Measurements from ENCODE around the gene IL1RAPL1.
"Not testable (repeated sequence)": the region's sequence is repeated elsewhere in the genome, so short reads cannot be mapped to it uniquely, and the experiment has no call there.

IL1RAPL1 gene

DNA sequence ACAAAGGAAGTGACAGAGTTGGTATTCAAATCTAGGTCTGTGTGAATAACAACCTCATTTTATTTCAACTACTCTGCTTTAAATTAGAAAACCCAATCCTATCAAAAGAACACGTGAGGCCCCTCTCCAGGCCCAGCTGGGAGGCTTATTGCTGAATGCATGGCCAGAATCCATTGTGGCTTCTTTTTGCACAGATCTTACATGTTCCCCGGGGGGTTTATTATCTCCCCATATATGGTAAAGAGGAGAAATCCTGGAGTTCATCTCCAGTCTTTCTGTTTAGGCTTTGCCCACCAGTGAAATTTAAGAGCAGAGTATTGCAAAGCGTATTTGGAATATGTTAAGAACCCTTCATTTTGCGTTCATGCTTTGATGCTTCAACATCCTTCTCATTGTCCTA is 655.6 kb downstream of the IL1RAPL1 start:
- no peak for DNase-seq (ENCODE audit: low read depth in 2 of 2, low spot score in 1 of 2)

DNA sequence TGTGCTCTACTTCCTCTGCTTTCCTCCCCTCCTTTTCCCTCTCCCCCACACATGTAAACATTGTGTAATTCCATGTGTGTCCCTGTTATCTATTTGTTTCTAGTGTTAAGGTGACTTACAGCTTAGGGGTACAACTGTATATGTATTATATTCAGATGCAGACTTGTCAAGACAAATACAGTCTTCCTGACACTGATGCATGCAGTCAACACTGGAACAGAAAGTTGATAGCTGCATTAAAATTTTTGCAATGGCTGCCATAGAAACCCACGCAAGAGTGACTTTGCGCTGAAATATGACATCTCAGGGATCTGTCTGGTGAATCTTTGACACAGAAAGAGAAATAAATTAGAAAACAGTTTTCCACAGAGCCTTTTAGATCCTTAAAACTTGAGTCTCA is 656.7 kb downstream of the IL1RAPL1 start:
- no peak for DNase-seq (ENCODE audit: low read depth in 2 of 2, low spot score in 1 of 2)

DNA sequence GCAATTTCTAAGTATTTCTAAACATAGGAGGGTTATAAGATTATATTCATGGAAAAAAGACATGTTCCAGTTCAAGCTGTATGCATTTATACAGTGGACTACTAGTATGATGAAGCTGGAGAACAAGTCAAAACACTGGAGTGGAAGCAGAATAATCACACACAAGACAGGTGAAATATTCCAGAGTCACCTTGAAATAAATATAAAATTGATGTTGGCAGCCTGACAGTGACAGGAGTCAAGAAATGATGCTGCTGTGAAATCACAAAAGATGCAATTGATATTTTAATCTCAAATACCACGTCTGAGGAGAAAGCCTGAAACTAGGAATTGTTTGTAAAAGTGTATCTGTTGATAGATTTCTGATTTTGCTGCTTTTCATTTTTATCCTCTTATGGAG is 667.3 kb downstream of the IL1RAPL1 start:
- DNase-seq (ENCODE audit: low read depth in 2 of 2, low spot score in 1 of 2): no peak

DNA sequence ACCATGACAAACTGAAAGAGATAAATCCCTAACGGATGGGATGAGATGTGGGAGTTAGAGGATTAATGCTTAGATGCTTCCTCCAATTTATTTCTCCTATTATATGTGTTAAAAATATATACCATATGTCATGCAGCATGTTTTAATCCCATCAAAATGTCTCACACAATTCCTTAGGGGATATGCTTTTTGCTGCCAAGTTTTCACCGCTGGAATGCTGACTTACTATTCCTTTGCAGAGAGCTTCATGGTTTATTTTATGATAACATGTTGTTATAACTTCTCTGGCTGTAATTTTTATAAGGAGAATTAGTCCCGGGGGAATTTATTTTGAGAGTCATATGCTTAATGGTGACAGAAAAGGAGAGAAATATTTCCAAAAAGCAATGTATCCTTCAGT is 670.3 kb downstream of the IL1RAPL1 start:
- DNase-seq (ENCODE audit: low read depth in 2 of 2, low spot score in 1 of 2): no peak

DNA sequence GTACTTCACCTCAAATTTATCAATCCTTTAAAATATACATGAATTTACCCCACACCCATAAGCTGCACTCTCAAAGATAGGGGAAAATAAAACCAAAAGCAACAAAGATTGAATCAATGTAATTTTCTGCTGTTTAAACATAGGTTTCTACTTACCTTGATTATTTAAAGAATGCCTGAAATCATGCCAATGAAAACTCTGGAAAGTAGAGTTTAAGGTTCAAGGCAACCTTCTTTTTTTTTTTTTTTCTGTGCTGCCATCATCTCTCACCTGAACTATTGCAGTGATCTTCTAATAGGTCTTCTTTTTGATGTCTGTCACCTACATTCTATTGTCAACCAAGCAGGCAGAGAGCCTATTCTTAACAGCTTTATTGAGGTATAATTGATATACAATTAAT is 682.1 kb downstream of the IL1RAPL1 start:
- DNase-seq (ENCODE audit: low read depth in 2 of 2, low spot score in 1 of 2): no peak

DNA sequence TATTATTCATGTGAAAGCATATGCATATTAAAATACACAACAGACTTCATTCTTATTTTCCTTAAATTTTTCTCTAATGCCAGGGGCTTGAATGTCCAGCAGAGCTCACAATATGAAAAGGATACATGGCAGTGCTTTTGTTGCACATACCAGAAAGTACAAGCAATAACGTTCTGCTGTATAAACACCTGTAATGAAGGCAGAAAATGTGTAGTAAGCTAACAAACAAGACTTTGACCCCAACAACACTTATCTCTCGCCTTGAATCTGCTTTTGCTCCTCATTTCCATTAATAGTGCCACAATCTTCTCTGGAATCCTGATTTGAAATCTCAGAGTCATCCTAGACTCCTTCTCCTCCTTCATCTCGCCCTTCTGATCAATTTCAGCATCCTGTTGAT is 687.3 kb downstream of the IL1RAPL1 start:
- DNase-seq (ENCODE audit: low read depth in 2 of 2, low spot score in 1 of 2): no peak

DNA sequence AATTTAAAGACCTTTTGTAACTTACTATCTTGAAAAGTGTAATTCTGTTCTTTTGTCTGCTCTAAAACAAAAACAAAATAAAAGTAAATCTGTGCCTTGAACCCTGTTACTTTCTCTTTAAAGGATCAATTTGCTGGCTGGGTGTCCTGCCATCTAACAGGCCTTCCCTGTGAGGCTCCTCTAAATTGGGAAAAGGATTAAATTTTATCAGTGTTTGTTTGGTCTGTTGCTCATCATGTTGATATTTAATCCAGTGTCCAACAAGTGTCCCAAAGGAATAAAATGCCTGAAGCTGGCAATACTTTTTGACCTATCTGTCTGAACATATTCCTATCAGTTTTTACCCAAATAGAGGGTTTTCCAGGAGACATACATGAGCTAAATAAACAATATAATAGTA is 688.7 kb downstream of the IL1RAPL1 start:
- no peak for DNase-seq (ENCODE audit: low read depth in 2 of 2, low spot score in 1 of 2)

DNA sequence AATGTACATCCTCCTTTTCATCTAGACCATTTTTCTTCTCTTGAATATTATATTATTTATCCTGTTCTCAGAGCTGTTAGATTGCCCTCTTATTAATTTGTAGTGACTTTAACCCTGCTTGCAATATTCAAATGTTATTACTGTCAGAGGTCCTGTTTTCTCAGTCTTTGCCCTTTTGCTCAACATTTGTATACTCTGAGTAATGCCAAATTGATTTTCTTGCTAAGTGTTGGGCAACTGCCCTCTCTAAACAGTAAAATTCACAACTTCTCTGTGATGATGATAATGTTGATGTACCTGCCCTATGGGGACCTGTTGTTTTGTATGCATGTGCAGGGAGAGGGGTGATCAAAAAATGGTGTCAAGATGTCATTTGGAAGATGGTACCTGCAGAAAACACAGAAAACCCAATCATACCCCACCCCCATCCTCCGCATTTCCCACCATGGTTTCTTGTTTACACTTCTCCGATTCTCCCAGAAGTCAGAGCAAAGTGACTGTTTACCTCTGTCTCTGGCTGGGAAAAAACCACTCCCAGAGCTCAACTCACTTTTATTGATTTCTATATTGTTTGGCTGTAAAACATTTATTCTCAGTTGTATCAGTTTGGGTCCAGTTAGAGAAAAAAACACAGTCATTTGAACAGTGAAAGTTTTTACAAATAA is 694.0 kb downstream of the IL1RAPL1 start:
- DNase-seq (ENCODE audit: low read depth in 2 of 2, low spot score in 1 of 2): no peak

DNA sequence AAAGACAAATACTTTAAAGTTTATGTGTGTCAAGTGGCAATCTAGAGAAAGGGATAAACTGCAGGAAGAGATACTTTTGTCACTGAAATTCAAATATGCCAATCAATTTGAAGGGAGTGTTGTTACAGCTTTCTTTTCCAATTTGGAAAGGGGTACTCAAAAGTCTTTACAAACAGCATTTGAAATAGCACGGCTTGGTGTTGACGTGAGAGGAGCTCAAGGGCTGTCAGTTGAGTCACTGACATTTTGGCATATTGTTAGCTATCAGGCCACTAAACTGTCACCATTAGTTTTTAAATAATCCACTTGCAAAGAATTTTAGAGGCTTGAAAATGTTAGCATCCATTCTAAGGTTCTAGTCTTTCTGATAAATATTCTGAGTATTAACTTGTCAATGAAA is 698.4 kb downstream of the IL1RAPL1 start:
- no peak for DNase-seq (ENCODE audit: low read depth in 2 of 2, low spot score in 1 of 2)

DNA sequence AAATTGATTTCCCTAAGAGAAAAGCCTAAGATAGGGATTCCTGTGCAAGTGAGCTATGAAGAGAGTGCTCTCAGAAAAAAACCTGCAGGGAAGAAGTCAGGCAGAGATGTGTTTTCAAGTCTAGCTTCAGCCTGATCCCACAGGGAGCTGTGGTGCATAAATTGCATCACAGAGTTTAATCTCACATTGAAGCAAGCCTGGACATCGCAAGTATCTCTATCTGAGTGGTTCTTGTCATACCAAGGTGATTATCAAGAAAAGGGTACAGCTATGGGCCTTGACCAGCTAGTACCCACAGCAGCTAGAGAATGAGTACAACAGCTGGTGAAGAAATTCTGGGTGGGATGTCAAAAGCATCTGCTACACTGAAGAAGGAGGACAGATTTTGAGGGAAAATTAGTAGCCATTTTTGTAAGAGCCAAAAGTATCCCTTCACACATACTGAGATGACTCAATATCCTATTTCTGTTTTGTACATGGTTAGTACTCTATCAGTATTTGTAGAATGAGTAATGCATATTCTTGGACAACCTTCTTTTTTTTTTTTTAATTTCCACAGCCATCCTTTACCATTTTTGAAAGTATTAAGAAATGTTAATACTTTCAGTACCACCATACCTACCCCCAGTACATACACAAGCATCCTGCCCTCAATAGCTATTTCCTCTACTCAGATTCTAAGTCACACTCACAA is 708.9 kb downstream of the IL1RAPL1 start:
- DNase-seq (ENCODE audit: low read depth in 2 of 2, low spot score in 1 of 2): no peak

DNA sequence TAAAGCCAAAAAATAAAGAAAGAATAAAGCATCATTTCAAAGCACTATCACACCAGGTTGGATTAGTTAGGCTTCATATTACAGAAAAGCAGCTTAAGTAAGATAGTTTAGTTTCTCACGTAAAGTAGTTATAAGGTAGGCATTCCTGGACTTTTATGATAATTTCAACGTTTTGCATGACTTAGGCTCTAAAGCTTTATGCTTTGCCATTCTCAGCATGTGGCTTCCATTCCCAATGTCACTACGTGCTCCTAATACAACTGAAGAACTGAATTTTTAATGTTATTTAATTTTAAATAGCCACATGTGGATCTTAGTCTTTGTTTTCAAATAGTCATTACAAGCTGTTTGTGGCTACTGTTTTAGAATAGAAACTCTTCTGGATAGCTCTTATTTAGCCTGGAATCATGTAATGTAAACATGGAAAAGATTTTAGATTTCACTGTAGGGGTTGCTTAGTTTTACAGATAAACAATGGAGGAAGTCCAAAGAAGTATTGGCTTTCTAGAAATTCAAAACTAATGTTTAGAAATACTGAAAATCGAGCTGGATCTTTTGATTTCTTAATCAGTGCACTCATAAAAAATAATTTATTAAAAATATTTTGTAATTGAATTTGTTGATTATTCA is 710.0 kb downstream of the IL1RAPL1 start:
- DNase-seq (ENCODE audit: low read depth in 2 of 2, low spot score in 1 of 2): no peak

DNA sequence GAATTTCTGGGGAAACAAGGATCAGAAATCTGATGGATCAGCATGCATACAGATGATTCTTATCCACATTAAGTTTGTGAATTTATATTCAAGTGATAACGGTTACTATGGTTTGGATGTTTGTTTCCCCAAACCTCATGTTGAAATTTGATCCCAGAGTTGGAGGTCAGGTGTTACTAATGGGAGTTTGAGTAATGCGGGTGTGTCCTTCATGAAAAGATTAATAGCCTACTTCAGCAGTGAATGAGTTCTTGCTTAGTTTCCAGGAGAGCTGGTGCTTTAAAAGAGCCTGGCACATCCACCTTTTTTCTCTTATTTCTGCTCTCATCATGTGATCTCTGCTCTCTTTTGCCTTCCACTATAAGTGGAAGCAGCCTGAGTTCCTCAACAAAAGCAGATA is 712.4 kb downstream of the IL1RAPL1 start:
- DNase-seq (ENCODE audit: low read depth in 2 of 2, low spot score in 1 of 2): no peak

DNA sequence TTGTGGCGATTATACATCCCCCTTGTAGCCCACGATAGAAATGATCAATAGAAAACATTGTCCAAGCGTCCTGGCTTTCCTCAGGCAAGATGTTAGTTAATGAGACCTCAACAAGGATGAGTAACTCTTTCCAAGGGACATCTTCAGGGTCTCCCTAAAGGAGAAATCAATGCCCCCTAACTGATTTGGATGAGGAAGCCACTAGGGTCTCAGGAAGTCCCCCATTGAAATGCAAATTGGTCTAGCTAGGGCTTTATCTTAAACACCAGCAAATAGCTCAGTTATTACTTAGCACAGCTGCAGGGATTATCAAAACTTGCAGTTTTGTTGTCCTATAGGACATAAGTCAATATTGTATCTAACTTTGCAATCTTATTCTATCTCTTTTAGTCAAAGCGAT is 721.5 kb downstream of the IL1RAPL1 start:
- DNase-seq (ENCODE audit: low read depth in 2 of 2, low spot score in 1 of 2): no peak

DNA sequence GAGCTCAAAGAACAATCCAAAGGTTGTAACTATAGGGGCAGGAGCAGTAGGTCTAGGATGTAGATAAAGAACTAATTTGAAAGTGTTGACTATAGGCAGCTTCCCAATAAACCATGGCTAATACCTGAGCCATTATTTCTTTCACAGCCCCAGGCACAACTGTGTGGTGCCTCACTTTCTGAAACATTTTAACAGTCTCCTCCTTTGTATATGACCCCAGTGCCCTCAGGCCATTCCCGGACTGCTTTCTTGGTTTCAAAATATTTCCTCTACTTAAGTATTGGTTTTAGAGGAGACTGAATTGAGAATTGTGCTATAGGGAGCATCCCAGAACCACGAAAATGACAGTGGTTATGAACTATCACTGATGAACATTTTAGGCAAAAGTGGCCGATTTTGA is 728.7 kb downstream of the IL1RAPL1 start:
- DNase-seq (ENCODE audit: low read depth in 2 of 2, low spot score in 1 of 2): no peak

DNA sequence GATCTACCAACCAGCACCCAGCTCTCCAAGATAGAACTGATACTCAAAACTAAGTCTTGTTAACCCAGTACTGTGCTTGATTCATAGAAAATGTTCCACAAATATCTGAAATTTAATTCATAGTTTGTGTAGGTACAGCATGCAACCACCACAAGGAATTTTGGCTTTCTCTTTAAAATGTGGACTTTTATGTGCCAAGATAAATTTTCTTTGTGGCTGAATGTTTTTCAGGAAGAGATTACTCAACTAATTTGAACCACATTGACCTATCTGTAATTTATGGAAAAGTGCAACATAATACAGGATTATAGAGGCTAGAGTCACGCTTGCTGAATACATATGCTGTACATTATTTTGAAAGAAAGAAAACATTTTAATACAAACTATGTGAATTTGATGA is 730.8 kb downstream of the IL1RAPL1 start:
- no peak for DNase-seq (ENCODE audit: low read depth in 2 of 2, low spot score in 1 of 2)

DNA sequence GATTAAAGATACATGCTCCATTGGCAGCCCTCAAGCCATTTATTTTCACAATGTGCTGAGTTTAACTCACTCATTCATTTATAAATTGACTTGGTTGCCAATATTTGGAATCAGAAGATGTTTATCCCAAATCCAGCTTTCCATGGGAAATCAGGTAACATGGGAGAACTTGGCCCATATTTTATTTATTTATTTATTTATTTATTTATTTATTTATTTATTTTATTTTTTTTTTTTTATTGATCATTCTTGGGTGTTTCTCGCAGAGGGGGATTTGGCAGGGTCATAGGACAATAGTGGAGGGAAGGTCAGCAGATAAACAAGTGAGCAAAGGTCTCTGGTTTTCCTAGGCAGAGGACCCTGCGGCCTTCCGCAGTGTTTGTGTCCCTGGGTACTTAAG is 745.2 kb downstream of the IL1RAPL1 start:
- DNase-seq (ENCODE audit: low read depth in 2 of 2, low spot score in 1 of 2): not testable (repeated sequence)

DNA sequence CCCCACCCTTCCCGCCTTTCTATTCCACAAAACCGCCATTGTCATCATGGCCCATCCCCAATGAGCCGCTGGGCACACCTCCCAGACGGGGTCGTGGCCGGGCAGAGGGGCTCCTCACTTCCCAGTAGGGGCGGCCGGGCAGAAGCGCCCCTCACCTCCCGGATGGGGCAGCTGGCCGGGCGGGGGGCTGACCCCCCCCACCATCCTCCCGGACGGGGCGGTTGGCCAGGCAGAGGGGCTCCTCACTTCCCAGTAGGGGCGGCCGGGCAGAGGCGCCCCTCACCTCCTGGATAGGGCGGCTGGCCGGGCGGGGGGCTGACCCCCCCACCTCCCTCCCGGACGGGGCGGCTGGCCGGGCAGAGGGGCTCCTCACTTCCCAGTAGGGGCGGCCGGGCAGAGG is 745.8 kb downstream of the IL1RAPL1 start:
- DNase-seq (ENCODE audit: low read depth in 2 of 2, low spot score in 1 of 2): not testable (repeated sequence)

DNA sequence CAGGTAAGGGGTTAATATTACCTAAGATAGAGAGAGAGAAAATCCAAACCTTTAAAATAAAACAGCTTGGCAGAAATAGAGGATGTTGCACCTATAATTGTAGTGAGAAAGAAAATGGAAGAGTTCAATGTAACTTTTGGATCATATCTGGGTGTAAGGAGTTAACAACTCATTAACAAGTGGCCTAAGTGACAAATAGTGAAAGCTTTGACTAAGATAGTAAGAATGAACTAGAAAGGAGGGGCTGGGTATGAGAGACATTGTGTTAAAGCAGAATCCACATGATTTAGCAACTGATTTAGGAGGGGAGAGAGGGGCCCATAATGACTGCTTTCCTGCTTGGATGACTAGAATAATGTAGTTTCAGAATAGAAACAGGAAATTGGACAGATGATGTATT is 761.0 kb downstream of the IL1RAPL1 start:
- DNase-seq (ENCODE audit: low read depth in 2 of 2, low spot score in 1 of 2): no peak

DNA sequence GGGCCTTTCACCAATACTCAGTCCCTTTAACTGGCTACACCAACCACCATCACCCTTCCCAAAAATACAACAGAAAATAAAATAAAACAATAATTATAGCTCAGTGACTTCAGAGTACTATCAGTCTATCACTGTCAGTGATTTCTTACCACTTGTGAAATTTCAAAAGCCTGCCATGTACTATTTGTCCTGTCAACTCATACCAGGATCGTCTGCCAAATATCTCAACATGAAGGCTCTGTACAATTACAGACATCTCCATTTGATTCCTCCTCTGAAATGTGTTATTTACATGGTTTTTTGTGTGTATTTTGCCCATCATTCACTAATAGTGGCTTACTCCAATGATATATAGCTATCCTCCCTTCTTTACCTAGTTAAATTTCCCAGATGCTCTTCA is 772.0 kb downstream of the IL1RAPL1 start:
- no peak for DNase-seq (ENCODE audit: low read depth in 2 of 2, low spot score in 1 of 2)

DNA sequence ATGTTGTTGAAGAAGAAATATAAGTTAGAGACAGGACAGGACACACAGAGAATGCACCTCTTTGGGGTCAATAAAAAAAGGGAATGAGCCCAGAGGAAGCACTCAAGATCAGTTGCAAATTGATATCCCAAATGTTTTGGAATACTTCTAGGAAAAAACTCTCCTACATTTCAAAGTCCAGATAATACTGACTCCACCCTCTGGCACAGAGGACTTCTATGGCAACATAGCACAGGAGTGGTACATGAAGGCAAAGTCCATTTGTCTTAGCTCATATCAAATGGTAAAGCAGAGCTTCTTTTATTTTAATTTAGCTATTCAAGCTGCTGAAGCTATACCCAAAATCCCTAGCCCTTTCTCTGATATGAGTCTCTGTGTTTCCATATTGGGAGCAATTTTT is 787.5 kb downstream of the IL1RAPL1 start:
- not testable (repeated sequence) for DNase-seq (ENCODE audit: low read depth in 2 of 2, low spot score in 1 of 2)

DNA sequence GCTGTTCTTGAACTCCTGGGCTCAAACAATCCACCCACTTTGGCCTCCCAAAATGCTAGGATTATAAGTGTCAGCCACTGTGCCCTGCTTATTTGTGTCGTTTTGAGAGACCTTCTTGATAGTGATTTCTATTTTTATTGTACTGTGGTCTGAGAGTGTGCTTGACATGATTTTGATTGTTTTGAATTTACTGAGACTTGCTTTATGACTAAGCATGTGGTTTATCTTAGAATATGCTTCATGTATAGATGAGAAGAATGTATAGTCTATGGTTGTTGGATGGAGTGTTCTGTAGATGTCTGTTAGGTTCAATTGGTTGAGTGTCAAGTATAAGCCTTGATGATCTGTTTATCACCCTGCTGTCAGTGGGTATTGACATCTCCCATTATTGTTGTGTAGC is 789.3 kb downstream of the IL1RAPL1 start:
- no peak for DNase-seq (ENCODE audit: low read depth in 2 of 2, low spot score in 1 of 2)

DNA sequence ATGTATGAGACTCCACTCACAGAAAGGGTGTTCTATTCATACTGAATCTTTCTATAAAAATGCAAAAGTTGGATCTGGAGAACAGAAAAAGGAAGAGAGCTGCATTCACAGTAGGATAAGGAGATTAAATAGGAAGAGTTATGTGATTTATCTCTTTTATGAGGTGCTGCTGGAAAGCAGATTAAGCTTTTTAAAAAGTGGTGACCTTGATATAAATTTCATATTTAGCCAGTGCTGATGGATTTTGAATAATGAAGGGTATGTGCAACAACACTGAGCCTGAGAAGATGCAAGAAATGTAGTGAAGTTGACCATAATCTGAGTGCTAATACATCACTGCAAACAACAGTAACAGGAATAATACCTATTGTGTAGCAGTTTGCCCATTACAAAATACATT is 795.6 kb downstream of the IL1RAPL1 start:
- DNase-seq (ENCODE audit: low read depth in 2 of 2, low spot score in 1 of 2): no peak

DNA sequence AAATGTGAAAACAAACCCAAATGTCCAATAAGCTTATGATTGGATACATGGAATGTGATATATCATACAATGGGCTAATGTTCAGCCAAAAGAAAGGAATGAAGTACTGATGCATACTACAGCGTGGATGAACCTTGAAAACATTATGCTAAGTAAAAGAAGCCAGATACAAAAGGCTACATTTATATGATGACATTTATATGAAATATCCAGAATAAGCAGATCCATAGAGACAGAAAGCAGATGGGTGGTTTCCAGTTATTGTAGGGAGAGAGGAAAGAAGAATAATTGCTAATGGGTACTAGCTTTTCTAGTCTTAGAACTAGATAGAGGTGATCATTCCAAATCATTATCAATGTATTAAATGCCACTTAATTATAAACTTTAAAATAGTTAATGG is 801.3 kb downstream of the IL1RAPL1 start:
- no peak for DNase-seq (ENCODE audit: low read depth in 2 of 2, low spot score in 1 of 2)

Measured in stimulated activated CD8-positive, alpha-beta memory T cell treated with anti-CD3 and anti-CD28 coated beads, Interleukin-4, amount 100 ng/mL, for 4 hours (primary cell).